ENCODE results near the gene TMPRSS15.

The TMPRSS15 gene

GRCh38 chr21:18248171-18248570 is 155.4 kb downstream of the TMPRSS15 start:
- DNase-seq (ENCODE audit: extremely low read depth in 1 of 2, low read depth in 1 of 2): no peak

DNA sequence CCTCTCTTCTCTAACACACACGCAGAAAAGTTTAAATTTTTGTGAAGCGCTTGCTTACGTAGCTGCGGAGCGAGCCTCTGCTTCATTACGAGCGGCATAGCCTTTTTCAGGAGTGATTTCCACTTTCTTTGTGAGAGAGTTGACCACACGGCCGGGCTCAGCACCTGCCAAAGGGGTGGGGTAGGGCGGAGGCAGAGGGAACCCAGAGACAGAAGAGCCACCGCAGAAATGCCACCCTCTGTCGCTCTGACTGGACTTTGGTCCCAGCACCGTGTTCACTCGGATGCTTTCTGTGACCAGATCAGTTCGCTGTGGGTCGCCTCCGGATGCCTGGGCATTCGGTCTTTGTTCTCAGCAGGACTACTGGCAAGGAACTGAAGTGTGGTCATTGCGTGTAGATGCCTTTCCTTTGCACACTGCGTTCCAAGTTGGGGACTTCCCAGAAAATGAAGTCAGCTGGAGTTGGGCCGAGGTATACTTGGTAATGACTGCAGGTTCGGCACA is 158.1 kb downstream of the TMPRSS15 start:
- DNase-seq (ENCODE audit: extremely low read depth in 1 of 2, low read depth in 1 of 2): no peak

DNA sequence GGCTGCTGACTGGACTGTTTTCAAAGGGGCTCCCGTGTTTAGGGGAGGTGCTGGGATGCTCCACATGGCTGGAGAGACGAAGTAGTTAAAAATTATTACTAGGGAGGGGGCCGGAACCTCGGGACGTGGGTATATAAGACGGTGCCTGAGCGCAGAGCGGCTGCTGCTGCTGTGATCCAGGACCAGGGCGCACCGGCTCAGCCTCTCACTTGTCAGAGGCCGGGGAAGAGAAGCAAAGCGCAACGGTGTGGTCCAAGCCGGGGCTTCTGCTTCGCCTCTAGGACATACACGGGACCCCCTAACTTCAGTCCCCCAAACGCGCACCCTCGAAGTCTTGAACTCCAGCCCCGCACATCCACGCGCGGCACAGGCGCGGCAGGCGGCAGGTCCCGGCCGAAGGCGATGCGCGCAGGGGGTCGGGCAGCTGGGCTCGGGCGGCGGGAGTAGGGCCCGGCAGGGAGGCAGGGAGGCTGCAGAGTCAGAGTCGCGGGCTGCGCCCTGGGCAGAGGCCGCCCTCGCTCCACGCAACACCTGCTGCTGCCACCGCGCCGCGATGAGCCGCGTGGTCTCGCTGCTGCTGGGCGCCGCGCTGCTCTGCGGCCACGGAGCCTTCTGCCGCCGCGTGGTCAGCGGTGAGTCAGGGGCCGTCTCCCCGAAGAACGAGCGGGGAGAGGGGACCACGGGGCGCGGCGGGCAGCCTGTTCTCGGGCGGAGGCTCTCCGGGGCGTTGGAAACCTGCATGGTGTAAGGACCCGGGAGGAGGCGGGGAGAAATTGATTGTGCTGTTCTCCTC is 158.7 kb downstream of the TMPRSS15 start, which contains the start of gene CHODL:
TSS of gene CHODL (plus strand) at position 163 of the 793 bp plus-strand sequence. CDS start at position 554, 391 bp downstream.
- DNase-seq (ENCODE audit: extremely low read depth in 1 of 2, low read depth in 1 of 2): no peak

- DNase-seq (ENCODE audit: extremely low read depth in 1 of 2, low read depth in 1 of 2): no peak
Measured at GRCh38 chr21:18235545-18235944, 168.0 kb downstream of the TMPRSS15 start.

- DNase-seq (ENCODE audit: extremely low read depth in 1 of 2, low read depth in 1 of 2): no peak
Measured at GRCh38 chr21:18228060-18228739, 175.4 kb downstream of the TMPRSS15 start.

DNA sequence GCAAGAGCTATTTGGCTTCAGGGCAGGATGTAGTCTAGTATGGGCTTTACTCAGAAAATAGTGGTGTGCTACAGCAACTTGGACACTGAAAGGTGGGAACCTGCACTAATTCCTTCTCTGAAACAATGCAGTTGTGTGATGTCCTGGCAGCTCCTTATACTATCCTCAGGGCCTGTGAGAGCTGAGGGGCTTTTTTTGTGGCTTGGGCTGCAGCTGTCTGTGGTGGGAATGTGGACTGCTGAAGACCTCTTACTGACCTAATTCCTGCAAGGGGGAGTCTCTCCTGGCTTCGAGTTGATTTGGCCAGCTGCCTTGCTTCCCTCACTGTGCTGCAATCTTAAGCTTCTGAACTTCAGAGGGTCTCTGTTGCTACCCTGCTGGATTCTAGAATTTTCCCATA is 181.2 kb downstream of the TMPRSS15 start:
- no peak for DNase-seq (ENCODE audit: extremely low read depth in 1 of 2, low read depth in 1 of 2)

DNA sequence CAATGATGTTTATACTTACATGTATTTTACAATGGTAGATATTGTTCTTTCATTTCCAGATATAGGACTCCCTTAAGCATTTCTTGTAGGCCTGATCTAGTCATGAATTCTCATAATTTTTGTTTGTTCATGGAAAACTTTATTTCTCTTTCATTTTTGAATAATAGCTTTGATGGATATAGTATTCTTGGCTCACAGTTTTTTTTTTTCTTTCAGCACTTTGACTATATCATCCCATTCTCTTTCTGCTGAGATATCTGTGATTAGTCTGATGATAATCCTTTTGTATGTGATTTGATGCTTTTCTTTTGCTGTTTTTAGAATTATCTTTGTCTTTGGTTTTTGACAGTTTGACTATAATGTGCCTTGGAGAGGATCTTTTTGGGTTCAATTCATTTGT is 183.1 kb downstream of the TMPRSS15 start:
- DNase-seq (ENCODE audit: extremely low read depth in 1 of 2, low read depth in 1 of 2): no peak
